HG03108 (cell line): Measurements from ENCODE around the gene EMID1.
"Not testable (repeated sequence)": the region's sequence is repeated elsewhere in the genome, so short reads cannot be mapped to it uniquely, and the experiment has no call there.

ENCODE experiments used
- ATAC-seq: cut with Tn5 transposase; IDR thresholded peaks from one replicate; pipeline ENCODE4 v1.9.1; 2021; ENCODE audit warnings: moderate library complexity; ENCODE audit not compliant: unreplicated experiment

The EMID1 gene

GRCh38 chr22:29209624-29209929 is 3.9 kb downstream of the EMID1 start:
- ATAC-seq: no peak

- no peak for ATAC-seq
Observed at GRCh38 chr22:29211066-29211465, 5.4 kb downstream of the EMID1 start.

GRCh38 chr22:29211466-29211865 is 5.8 kb downstream of the EMID1 start:
- no peak for ATAC-seq

GRCh38 chr22:29212743-29213142 is 7.0 kb downstream of the EMID1 start:
- ATAC-seq: no peak

GRCh38 chr22:29213493-29213892 is 7.8 kb downstream of the EMID1 start:
- no peak for ATAC-seq

GRCh38 chr22:29214232-29214631 is 8.5 kb downstream of the EMID1 start:
- ATAC-seq: no peak

GRCh38 chr22:29215012-29215860 is 9.5 kb downstream of the EMID1 start:
- no peak for ATAC-seq

- no peak for ATAC-seq
Observed at GRCh38 chr22:29216011-29216872, 10.5 kb downstream of the EMID1 start.

GRCh38 chr22:29216873-29217666 is 11.4 kb downstream of the EMID1 start:
- no peak for ATAC-seq

- no peak for ATAC-seq
Observed at GRCh38 chr22:29217827-29218757, 12.4 kb downstream of the EMID1 start.

- ATAC-seq: no peak
Observed at GRCh38 chr22:29218758-29219408, 13.2 kb downstream of the EMID1 start.

- not testable (repeated sequence) for ATAC-seq
Observed at GRCh38 chr22:29219409-29219782, 13.7 kb downstream of the EMID1 start.

- ATAC-seq: no peak
Observed at GRCh38 chr22:29219881-29220670, 14.4 kb downstream of the EMID1 start.

- no peak for ATAC-seq
Observed at GRCh38 chr22:29224121-29224858, 18.6 kb downstream of the EMID1 start.

- no peak for ATAC-seq
Observed at GRCh38 chr22:29224859-29225410, 19.2 kb downstream of the EMID1 start.

- no peak for ATAC-seq
Observed at GRCh38 chr22:29225422-29226090, 19.9 kb downstream of the EMID1 start.

- ATAC-seq: no peak
Observed at GRCh38 chr22:29226351-29226981, 20.8 kb downstream of the EMID1 start.
